Small intestine (tissue), 7 donors: Measurements from ENCODE around the gene SRM. TPM values are rescaled to one million over a fixed set of nuclear protein-coding genes. Genes with fewer than 3 reads are reported as not detected.

Source experiments
- DNase-seq, 2 donors: peaks; one replicate each; pipeline versions ENCODE4 v3.0.0 to v3.0.0-alpha.2; 2013
- FAIRE-seq: peaks from 2 replicates; lab custom pipeline; 2012; peaks lifted over from hg19 to GRCh38; lab: Jason Lieb, UNC
- H3K27ac ChIP-seq, 3 donors: one replicate each; pipeline ENCODE4 v1.5.1; 2013; ENCODE audit warnings: low read length in 2 of 3, mild to moderate bottlenecking in 2 of 3, control low read depth in 1 of 3, inconsistent platforms in 1 of 3, low read depth in 1 of 3, moderate library complexity in 1 of 3
- H3K27me3 ChIP-seq, 3 donors: one replicate each; pipeline ENCODE4 v1.6.1; 2013; ENCODE audit warnings: low read length in 3 of 3, inconsistent platforms in 1 of 3; ENCODE audit not compliant: control insufficient read depth in 3 of 3, insufficient read depth in 3 of 3
- H3K36me3 ChIP-seq, 3 donors: one replicate each; pipeline ENCODE4 v1.6.1; 2013; ENCODE audit warnings: low read length in 3 of 3, inconsistent platforms in 1 of 3, low read depth in 1 of 3, mild to moderate bottlenecking in 1 of 3, moderate library complexity in 1 of 3; ENCODE audit not compliant: control insufficient read depth in 3 of 3, insufficient read depth in 2 of 3
- H3K4me1 ChIP-seq, 3 donors: one replicate each; pipeline ENCODE4 v1.6.1; 2013; ENCODE audit warnings: low read length in 2 of 3, inconsistent platforms in 1 of 3, low read depth in 1 of 3, mild to moderate bottlenecking in 1 of 3, moderate library complexity in 1 of 3; ENCODE audit not compliant: control insufficient read depth in 3 of 3, insufficient read depth in 2 of 3
- H3K4me3 ChIP-seq, 3 donors: one replicate each; pipeline ENCODE4 v1.5.1; 2013; ENCODE audit warnings: low read length in 3 of 3, control low read depth in 1 of 3, inconsistent platforms in 1 of 3, low read depth in 1 of 3, mild to moderate bottlenecking in 1 of 3, moderate library complexity in 1 of 3
- H3K9me3 ChIP-seq, 2 donors: one replicate each; pipeline ENCODE4 v1.6.1; 2013; ENCODE audit warnings: low read depth in 1 of 2, low read length in 1 of 2; ENCODE audit not compliant: control insufficient read depth in 2 of 2, insufficient read depth in 1 of 2
- WGBS, 3 donors: extraction: QIAGEN DNeasy Blood & Tissue Kit; methylation state at CpG; one replicate each; pipeline ENCODE4 v1.1.7; 2013; 5-methylcytosine and 5-hydroxymethylcytosine counted together
- polyA plus RNA-seq, 4 donors: library from polyadenylated mRNA; stranded (reverse) in 3 of 4; unstranded in 1 of 4; fragments of 200-250 nt in 3 of 4; fragments of 120-200 nt in 1 of 4; gene quantifications; one replicate each; pipeline versions ENCODE4 v1.2.1 to v1.2.3, GENCODE V29; 2013
- donor health status: healthy with polysubstance abuse.
- donor health status: control.
- donor health status: control.
- donor health status: Bipolar disorder and iron deficiency.
- donor health status: healthy.

The SRM gene
- polyA plus RNA-seq, 4 donors: 5.6 to 67.3 (median 26.4) TPM

- H3K27ac ChIP-seq: no peak overlapping the region
- DNase-seq (no peak), FAIRE-seq (no peak)
- no peak overlapping the region for H3K4me3 ChIP-seq
- no peaks in the 10 kb centered on the region for H3K27me3 ChIP-seq
- H3K4me1 ChIP-seq: peaks cover 3 to 12% (median 3%) of the 10 kb centered on the region in 3 donors
- peaks cover 0 to 2% of the 10 kb centered on the region in 2 donors for H3K9me3 ChIP-seq
- 61 to 76% (median 62%) methylated on average over 5 of the region's 5 CpGs for WGBS, 3 donors
- H3K36me3 ChIP-seq: peaks cover 7 to 56% (median 9%) of the 10 kb centered on the region in 3 donors
These were observed 2.0 kb upstream of the SRM start for GRCh38 chr1:11061652-11062365.

GRCh38 chr1:11059155-11059967, 457 bp downstream of the SRM start:
- DNase-seq (peak; percentile 24 to 29), FAIRE-seq (no peak)
- Histone ChIP-seq H3K4me3 (peak overlapping the region; percentile 65 to 91 (median 90)), H3K27me3 (no peaks in the 10 kb centered on the region), H3K36me3 (peaks cover 0 to 55% (median 11%) of the 10 kb centered on the region in 3 donors), H3K9me3 (no peaks in the 10 kb centered on the region), H3K4me1 (peaks cover 3 to 12% (median 3%) of the 10 kb centered on the region in 3 donors), H3K27ac (peak overlapping the region in 1 of 3 donors; percentile 45)
- 1% methylated on average over 38 to 72 of the region's 72 CpGs for WGBS, 3 donors

GRCh38 chr1:11058595-11059154, 1.1 kb downstream of the SRM start:
- DNase-seq: peak; percentile 20 to 32
- peaks cover 3 to 12% (median 3%) of the 10 kb centered on the region in 3 donors for H3K4me1 ChIP-seq
- no peaks in the 10 kb centered on the region for H3K9me3 ChIP-seq
- H3K27me3 ChIP-seq: no peaks in the 10 kb centered on the region
- H3K4me3 ChIP-seq: peak overlapping the region in 2 of 3 donors; percentile 65 to 90
- FAIRE-seq: no peak
- peaks cover 0 to 56% (median 11%) of the 10 kb centered on the region in 3 donors for H3K36me3 ChIP-seq
- WGBS, 3 donors: 11 to 47% (median 18%) methylated on average over 25 to 28 of the region's 28 CpGs
- no peak overlapping the region for H3K27ac ChIP-seq

GRCh38 chr1:11058026-11058425, 1.8 kb downstream of the SRM start:
- Histone ChIP-seq H3K27me3 (no peaks in the 10 kb centered on the region), H3K4me1 (peaks cover 3 to 12% (median 3%) of the 10 kb centered on the region in 3 donors), H3K9me3 (no peaks in the 10 kb centered on the region), H3K27ac (no peak overlapping the region), H3K36me3 (peaks cover 0 to 52% (median 11%) of the 10 kb centered on the region in 3 donors), H3K4me3 (no peak overlapping the region)
- DNase-seq (no peak), FAIRE-seq (no peak)
- 93 to 95% (median 93%) methylated on average over 14 of the region's 14 CpGs for WGBS, 3 donors

- peaks cover 0 to 52% (median 11%) of the 10 kb centered on the region in 3 donors for H3K36me3 ChIP-seq
- FAIRE-seq: no peak
- peaks cover 0 to 5% (median 0%) of the 10 kb centered on the region in 3 donors for H3K27me3 ChIP-seq
- no peaks in the 10 kb centered on the region for H3K9me3 ChIP-seq
- H3K4me3 ChIP-seq: no peak overlapping the region
- 84 to 91% (median 87%) methylated on average over 8 of the region's 8 CpGs for WGBS, 3 donors
- no peak overlapping the region for H3K27ac ChIP-seq
- H3K4me1 ChIP-seq: peaks cover 3 to 12% (median 3%) of the 10 kb centered on the region in 3 donors
- no peak for DNase-seq
These were observed 2.3 kb downstream of the SRM start for GRCh38 chr1:11057477-11057876.

- no peak for DNase-seq
- Histone ChIP-seq H3K4me1 (peaks cover 3 to 12% (median 3%) of the 10 kb centered on the region in 3 donors), H3K27me3 (peaks cover 0 to 13% (median 0%) of the 10 kb centered on the region in 3 donors), H3K9me3 (no peaks in the 10 kb centered on the region), H3K36me3 (peaks cover 0 to 45% (median 11%) of the 10 kb centered on the region in 3 donors), H3K4me3 (no peak overlapping the region), H3K27ac (no peak overlapping the region)
- FAIRE-seq: no peak
- WGBS, 3 donors: 92 to 96% (median 92%) methylated on average over 7 of the region's 7 CpGs
These were observed 3.3 kb downstream of the SRM start for GRCh38 chr1:11056504-11056903.

GRCh38 chr1:11055676-11056075, 4.1 kb downstream of the SRM start:
- Histone ChIP-seq H3K4me3 (no peak overlapping the region), H3K27me3 (peaks cover 0 to 13% (median 0%) of the 10 kb centered on the region in 3 donors), H3K4me1 (peaks cover 3 to 8% (median 3%) of the 10 kb centered on the region in 3 donors), H3K9me3 (no peaks in the 10 kb centered on the region), H3K27ac (no peak overlapping the region), H3K36me3 (peaks cover 0 to 45% (median 11%) of the 10 kb centered on the region in 3 donors)
- DNase-seq: no peak
- 70 to 88% (median 80%) methylated on average over 9 to 12 of the region's 12 CpGs for WGBS, 3 donors
- FAIRE-seq: no peak

GRCh38 chr1:11054666-11055065, 5.2 kb downstream of the SRM start:
- peaks cover 0 to 13% (median 0%) of the 10 kb centered on the region in 3 donors for H3K27me3 ChIP-seq
- DNase-seq (no peak), FAIRE-seq (no peak)
- no peak overlapping the region for H3K27ac ChIP-seq
- H3K4me1 ChIP-seq: peaks cover 3 to 8% (median 3%) of the 10 kb centered on the region in 3 donors
- H3K9me3 ChIP-seq: no peaks in the 10 kb centered on the region
- WGBS, 3 donors: 92 to 93% (median 93%) methylated on average over 17 to 22 of the region's 22 CpGs
- peaks cover 0 to 45% (median 11%) of the 10 kb centered on the region in 3 donors for H3K36me3 ChIP-seq
- H3K4me3 ChIP-seq: no peak overlapping the region
